ENCODE results near the gene CDKAL1. TPM values are rescaled to one million over a fixed set of nuclear protein-coding genes. Genes with fewer than 3 reads are reported as not detected.

Gene CDKAL1
- total RNA-seq, 2 donors from 2014 or later: 11.7 to 12.5 TPM

- no peak for ATAC-seq
- DNase-seq: no peak
- intact Hi-C loops (cut with DNase I, micrococcal nuclease): no loop called here
These were observed 408.9 kb downstream of the CDKAL1 start for GRCh38 chr6:20943040-20943627.

DNA sequence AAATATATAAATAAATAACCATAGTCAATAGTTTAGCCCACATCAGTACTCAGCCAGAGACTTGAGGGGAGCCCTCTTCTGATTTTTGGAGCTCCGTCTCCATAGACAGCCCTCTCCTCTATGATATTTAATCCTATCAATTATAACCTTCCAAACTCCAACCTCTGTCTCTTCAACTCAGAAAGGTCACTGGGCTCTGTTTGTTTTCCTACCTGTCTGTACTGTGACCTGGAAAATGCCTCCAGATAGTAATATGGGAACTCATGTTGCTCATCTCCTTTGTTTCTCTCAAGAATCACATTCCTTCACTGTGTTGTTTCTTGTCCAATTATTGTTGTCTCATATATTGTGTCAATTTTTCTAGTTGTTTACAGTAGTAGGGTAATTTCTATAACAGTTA is 409.7 kb downstream of the CDKAL1 start:
- ATAC-seq: no peak

GRCh38 chr6:20946022-20946421 is 411.8 kb downstream of the CDKAL1 start:
- DNase-seq (no peak), ATAC-seq (no peak)
- intact Hi-C loops (cut with DNase I, micrococcal nuclease): no loop called here

More for the DNA sequence above, 409.7 kb downstream of the CDKAL1 start:
- DNase-seq: no peak
- intact Hi-C loops (cut with DNase I, micrococcal nuclease): no loop called here

- ATAC-seq (no peak), DNase-seq (no peak)
- intact Hi-C loops (cut with DNase I, micrococcal nuclease): no loop called here
These were observed 412.6 kb downstream of the CDKAL1 start for GRCh38 chr6:20946890-20947289.

DNA sequence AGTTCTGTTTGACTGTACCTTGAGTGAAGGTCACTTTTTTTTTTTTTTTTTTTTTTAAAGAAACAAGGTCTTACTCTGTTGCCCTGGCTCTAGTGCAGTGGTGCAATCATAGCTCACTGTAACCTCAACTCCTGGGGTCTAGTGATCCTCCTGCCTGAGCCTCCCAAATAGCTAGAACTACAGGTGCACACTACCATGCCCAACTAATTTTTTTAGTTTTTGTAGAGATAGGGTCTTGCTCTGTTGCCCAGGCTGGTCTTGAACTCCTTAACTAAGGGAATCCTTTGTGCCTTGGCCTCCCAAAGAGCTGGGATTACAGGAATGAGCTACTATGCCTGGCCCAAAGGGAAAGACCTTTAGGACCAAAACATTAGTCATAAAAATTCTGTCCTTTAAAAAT is 413.7 kb downstream of the CDKAL1 start:
- DNase-seq (no peak), ATAC-seq (no peak)
- intact Hi-C loops (cut with DNase I, micrococcal nuclease): no loop called here

GRCh38 chr6:20948556-20948955 is 414.3 kb downstream of the CDKAL1 start:
- intact Hi-C loops (cut with DNase I, micrococcal nuclease): no loop called here
- DNase-seq (no peak), ATAC-seq (no peak)

DNA sequence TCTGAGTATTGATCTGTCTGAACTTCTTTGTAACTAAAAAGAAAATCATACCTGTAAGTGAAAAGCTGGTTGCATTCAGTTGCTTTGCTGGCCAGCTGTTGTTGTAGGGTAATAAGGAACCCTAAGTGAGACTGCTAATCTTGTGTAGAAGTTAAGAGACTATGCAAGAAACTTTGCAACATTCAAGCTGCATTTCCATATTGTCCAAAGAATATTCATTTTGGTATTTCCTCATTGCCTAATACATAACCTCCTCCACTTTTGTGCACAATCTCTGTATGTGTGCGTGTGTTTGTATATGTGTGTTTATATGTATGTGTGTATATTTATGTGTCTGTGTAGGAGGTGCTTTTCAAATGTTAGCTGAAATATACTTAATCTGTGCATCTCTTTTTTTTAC is 414.9 kb downstream of the CDKAL1 start:
- ATAC-seq (no peak), DNase-seq (no peak)
- intact Hi-C loops (cut with DNase I, micrococcal nuclease): no loop called here

DNA sequence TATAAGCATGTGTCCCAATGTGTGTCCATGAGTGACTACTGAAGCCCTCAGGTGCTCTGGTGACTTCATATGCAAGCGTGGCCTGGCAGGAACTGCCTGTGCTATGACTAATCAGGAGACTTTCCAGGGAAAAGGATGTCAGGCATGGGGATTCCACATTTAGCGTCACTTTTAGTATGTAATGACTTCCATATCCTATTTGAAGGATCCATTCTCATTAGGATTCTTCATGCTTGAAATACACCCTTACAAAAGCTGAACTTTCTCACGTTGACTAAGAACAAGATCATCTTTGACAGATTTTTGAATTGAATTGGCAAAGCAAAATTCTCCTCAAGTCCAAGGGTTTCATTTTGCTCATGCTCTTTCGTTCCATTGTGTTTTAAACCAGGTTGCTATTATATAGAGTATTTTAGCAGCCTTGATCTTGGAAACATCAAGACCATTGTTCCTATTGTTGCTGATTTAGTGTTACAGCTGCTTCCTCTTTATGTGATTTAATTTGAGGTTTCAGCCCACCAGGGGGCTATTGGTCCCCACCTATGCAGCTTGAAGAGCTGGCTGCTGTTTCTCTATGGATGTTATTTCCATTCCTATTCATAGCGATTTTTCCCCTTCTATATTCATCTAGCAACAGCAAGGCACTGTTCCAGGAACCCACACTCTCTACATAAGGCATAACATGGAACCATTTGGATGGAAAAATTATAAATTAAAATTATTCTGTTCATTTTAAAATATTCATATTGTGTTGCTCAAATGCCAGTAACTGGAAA is 418.6 kb downstream of the CDKAL1 start:
- ATAC-seq (no peak), DNase-seq (no peak)
- intact Hi-C loops (cut with DNase I, micrococcal nuclease): no loop called here

- intact Hi-C loops (cut with DNase I, micrococcal nuclease): no loop called here
- ATAC-seq (no peak), DNase-seq (no peak)
These were observed 420.1 kb downstream of the CDKAL1 start for GRCh38 chr6:20954315-20954714.

- intact Hi-C loops (cut with DNase I, micrococcal nuclease): no loop called here
- ATAC-seq: no peak
These were observed 420.9 kb downstream of the CDKAL1 start for GRCh38 chr6:20955131-20955530.

GRCh38 chr6:20955751-20956150 is 421.5 kb downstream of the CDKAL1 start:
- intact Hi-C loops (cut with DNase I, micrococcal nuclease): no loop called here
- no peak for ATAC-seq

More at GRCh38 chr6:20955131-20955530, 420.9 kb downstream of the CDKAL1 start:
- DNase-seq: no peak

GRCh38 chr6:20960067-20960466 is 425.8 kb downstream of the CDKAL1 start:
- intact Hi-C loops (cut with DNase I, micrococcal nuclease): no loop called here
- DNase-seq: no peak
- ATAC-seq: no peak

More at GRCh38 chr6:20955751-20956150, 421.5 kb downstream of the CDKAL1 start:
- no peak for DNase-seq

GRCh38 chr6:20965276-20965675 is 431.0 kb downstream of the CDKAL1 start:
- intact Hi-C loops (cut with DNase I, micrococcal nuclease): no loop called here
- no peak for ATAC-seq
- no peak for DNase-seq

- no peak for ATAC-seq
These were observed 431.7 kb downstream of the CDKAL1 start for GRCh38 chr6:20965915-20966314.

GRCh38 chr6:20969551-20969950 is 435.3 kb downstream of the CDKAL1 start:
- DNase-seq (no peak), ATAC-seq (no peak)
- intact Hi-C loops (cut with DNase I, micrococcal nuclease): no loop called here

More at GRCh38 chr6:20965915-20966314, 431.7 kb downstream of the CDKAL1 start:
- DNase-seq: no peak
- intact Hi-C loops (cut with DNase I, micrococcal nuclease): no loop called here

- no peak for ATAC-seq
- intact Hi-C loops (cut with DNase I, micrococcal nuclease): no loop called here
These were observed 442.2 kb downstream of the CDKAL1 start for GRCh38 chr6:20976391-20976918.

GRCh38 chr6:20978151-20978614 is 443.9 kb downstream of the CDKAL1 start:
- no peak for DNase-seq
- no peak for ATAC-seq
- intact Hi-C loops (cut with DNase I, micrococcal nuclease): no loop called here

More at GRCh38 chr6:20976391-20976918, 442.2 kb downstream of the CDKAL1 start:
- DNase-seq: no peak

- ATAC-seq: no peak
- DNase-seq: no peak
- intact Hi-C loops (cut with DNase I, micrococcal nuclease): no loop called here
These were observed 444.8 kb downstream of the CDKAL1 start for GRCh38 chr6:20979076-20979475.

DNA sequence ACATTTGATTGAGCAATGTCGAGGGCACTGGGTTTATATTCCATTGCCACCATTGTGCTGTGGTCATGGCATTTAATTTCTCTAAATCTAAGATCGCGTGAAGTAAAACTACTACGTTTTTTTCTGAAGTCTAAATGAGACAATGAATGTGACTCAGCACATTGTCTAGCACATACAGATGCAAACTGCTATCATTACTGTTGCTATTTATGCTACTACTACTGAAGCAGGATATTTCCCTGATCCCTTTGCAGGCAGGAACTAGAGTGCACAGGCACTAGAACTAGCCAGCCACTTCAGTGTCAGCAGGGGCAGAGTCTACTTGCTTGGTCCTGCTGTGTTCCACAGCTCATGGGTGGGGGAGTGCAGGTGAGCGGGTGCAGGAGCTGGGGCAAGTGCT is 449.7 kb downstream of the CDKAL1 start:
- DNase-seq (no peak), ATAC-seq (no peak)
- intact Hi-C loops (cut with DNase I, micrococcal nuclease): no loop called here

DNA sequence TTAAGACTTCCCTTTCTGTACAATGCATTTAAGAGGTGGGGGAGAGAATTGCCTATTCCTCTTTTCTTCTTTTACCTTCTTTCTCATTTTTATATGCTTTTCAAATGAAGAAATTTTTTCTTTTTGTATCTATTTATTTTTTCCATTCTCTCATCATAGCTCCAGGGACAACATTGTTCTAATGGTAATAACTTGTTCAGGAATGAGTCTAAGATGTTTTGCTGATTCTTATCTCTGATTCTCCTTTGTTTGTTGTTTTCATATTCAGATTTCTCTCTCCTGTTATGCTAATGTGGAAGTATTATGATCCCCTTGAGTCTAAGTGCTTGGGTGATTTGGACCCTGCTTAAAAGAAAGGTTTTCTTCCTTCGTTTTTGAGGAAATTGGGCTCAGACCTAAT is 451.6 kb downstream of the CDKAL1 start:
- DNase-seq: no peak
- intact Hi-C loops (cut with DNase I, micrococcal nuclease): no loop called here
- ATAC-seq: no peak
